ENCODE data around the gene AGBL2.

DNA sequence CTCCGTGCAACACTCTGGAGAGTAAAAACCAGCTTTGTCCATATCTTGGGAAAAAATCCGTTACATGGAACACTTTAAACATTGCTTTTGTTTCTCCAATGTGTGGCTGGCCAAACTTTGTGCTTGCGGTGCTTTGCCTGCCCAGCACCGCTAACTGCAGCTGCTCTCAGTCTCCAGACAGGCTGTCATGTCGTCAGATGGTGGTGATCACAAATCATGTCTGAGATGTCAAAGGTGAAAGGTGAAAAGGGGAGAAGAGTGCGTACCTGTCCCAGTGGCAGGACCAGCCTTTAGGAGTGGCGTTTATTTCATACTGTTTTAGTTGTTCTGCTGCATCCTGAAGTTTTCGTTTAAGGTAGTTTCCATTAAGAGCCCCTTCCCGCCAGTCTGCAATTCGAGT, 17.1 kb upstream of the AGBL2 start:
- TF ChIP-seq GATA2 (IDR thresholded peaks at IDR 0.05; ENCODE audit: low read depth, low read length): no peak
- TF ChIP-seq GATA3 (IDR thresholded peaks at IDR 0.05; ENCODE audit: low read depth, low read length): no peak

Data from SH-SY5Y (cell line).